Measurements from ENCODE around the gene CD276. TPM values are rescaled to one million over a fixed set of nuclear protein-coding genes. Genes with fewer than 3 reads are reported as not detected.
A peak's percentile ranks its signal among the peaks of the same experiment; 100 is the strongest.

Gene CD276
- total RNA-seq, 2 experiments from 2014 or later = not detected

GRCh38 chr15:73750438-73750837 lies 66.3 kb downstream of the CD276 start:
- peaks cover 22 to 70% of the 10 kb centered on the region in 2 experiments for H3K27me3 ChIP-seq (ENCODE audit: control insufficient read depth in 1 of 2, insufficient read depth in 2 of 2, low read length in 2 of 2)
- TF ChIP-seq CTCF (IDR thresholded peaks at IDR 0.05) = no peak
- no peaks in the 10 kb centered on the region for H3K9me3 ChIP-seq (ENCODE audit: control insufficient read depth in 1 of 2, insufficient read depth in 1 of 2, low read length in 2 of 2)
- no peak overlapping the region for H3K4me3 ChIP-seq (ENCODE audit: low read length)
- H3K4me1 ChIP-seq (ENCODE audit: insufficient read depth, low read length) = peaks cover 4% of the 10 kb centered on the region
- no peaks in the 10 kb centered on the region for H3K36me3 ChIP-seq (ENCODE audit: insufficient read depth, low read length)
- ChIA-PET POLR2A (no interaction called here), CTCF (no interaction called here)
- H3K9me3 Mint-ChIP-seq = no peaks in the 10 kb centered on the region
- peak overlapping the region; percentile 34 for H3K4me3 Mint-ChIP-seq
- intact Hi-C loops (cut with DNase I, micrococcal nuclease) = no loop called here
- H3K27ac Mint-ChIP-seq = no peak overlapping the region
- no peaks in the 10 kb centered on the region for H3K4me1 Mint-ChIP-seq (ENCODE audit: low read depth)
- H3K36me3 Mint-ChIP-seq (ENCODE audit: low read depth) = no peaks in the 10 kb centered on the region
- ATAC-seq (ENCODE audit: poor library complexity) (no peak), DNase-seq (no peak)
- no peak overlapping the region for H3K27ac ChIP-seq (ENCODE audit: low read depth in 1 of 2, low read length in 2 of 2)
- peaks cover 70% of the 10 kb centered on the region for H3K27me3 Mint-ChIP-seq

GRCh38 chr15:73750951-73751350 lies 66.8 kb downstream of the CD276 start:
- POLR2A ChIA-PET = no interaction called here
- no peak for TF ChIP-seq CTCF (IDR thresholded peaks at IDR 0.05)
- Histone ChIP-seq H3K27ac (ENCODE audit: low read depth in 1 of 2, low read length in 2 of 2) (no peak overlapping the region), H3K27me3 (ENCODE audit: control insufficient read depth in 1 of 2, insufficient read depth in 2 of 2, low read length in 2 of 2) (peaks cover 22 to 69% of the 10 kb centered on the region in 2 experiments), H3K9me3 (ENCODE audit: control insufficient read depth in 1 of 2, insufficient read depth in 1 of 2, low read length in 2 of 2) (no peaks in the 10 kb centered on the region), H3K4me1 (ENCODE audit: insufficient read depth, low read length) (peaks cover 4% of the 10 kb centered on the region), H3K36me3 (ENCODE audit: insufficient read depth, low read length) (no peaks in the 10 kb centered on the region), H3K4me3 (ENCODE audit: low read length) (no peak overlapping the region)
- CTCF ChIA-PET = no interaction called here
- Mint-ChIP-seq H3K4me1 (ENCODE audit: low read depth) (no peaks in the 10 kb centered on the region), H3K4me3 (no peak overlapping the region), H3K9me3 (no peaks in the 10 kb centered on the region), H3K36me3 (ENCODE audit: low read depth) (no peaks in the 10 kb centered on the region), H3K27ac (no peak overlapping the region), H3K27me3 (peaks cover 67% of the 10 kb centered on the region)
- no peak for ATAC-seq (ENCODE audit: poor library complexity)
- intact Hi-C loops (cut with DNase I, micrococcal nuclease) = no loop called here
- DNase-seq = no peak

GRCh38 chr15:73751511-73751898 lies 67.3 kb downstream of the CD276 start:
- intact Hi-C loops (cut with DNase I, micrococcal nuclease) = no loop called here
- CTCF ChIA-PET = no interaction called here
- no peak for DNase-seq
- Mint-ChIP-seq H3K27ac (no peak overlapping the region), H3K27me3 (peaks cover 64% of the 10 kb centered on the region), H3K4me1 (ENCODE audit: low read depth) (no peaks in the 10 kb centered on the region), H3K9me3 (no peaks in the 10 kb centered on the region), H3K4me3 (no peak overlapping the region), H3K36me3 (ENCODE audit: low read depth) (no peaks in the 10 kb centered on the region)
- no peak for ATAC-seq (ENCODE audit: poor library complexity)
- H3K9me3 ChIP-seq (ENCODE audit: control insufficient read depth in 1 of 2, insufficient read depth in 1 of 2, low read length in 2 of 2) = no peaks in the 10 kb centered on the region
- no peak for TF ChIP-seq CTCF (IDR thresholded peaks at IDR 0.05)
- H3K27me3 ChIP-seq (ENCODE audit: control insufficient read depth in 1 of 2, insufficient read depth in 2 of 2, low read length in 2 of 2) = peaks cover 22 to 63% of the 10 kb centered on the region in 2 experiments
- H3K4me1 ChIP-seq (ENCODE audit: insufficient read depth, low read length) = peaks cover 4% of the 10 kb centered on the region
- POLR2A ChIA-PET = no interaction called here
- no peak overlapping the region for H3K4me3 ChIP-seq (ENCODE audit: low read length)
- no peaks in the 10 kb centered on the region for H3K36me3 ChIP-seq (ENCODE audit: insufficient read depth, low read length)
- no peak overlapping the region for H3K27ac ChIP-seq (ENCODE audit: low read depth in 1 of 2, low read length in 2 of 2)

Data from CD4-positive, alpha-beta T cell (primary cell).